Activated CD4-positive, alpha-beta T cell treated with anti-CD3 and anti-CD28 coated beads for 1 hour (primary cell): ENCODE data around the gene CDKN2AIP.
"Not testable (repeated sequence)": the region's sequence is repeated elsewhere in the genome, so short reads cannot be mapped to it uniquely, and the experiment has no call there.

Source experiments
- DNase-seq: peaks from one replicate; pipeline ENCODE4 v3.0.0-alpha.2; 2020

The CDKN2AIP gene

GRCh38 chr4:183416879-183417755, 27.3 kb upstream of the CDKN2AIP start:
- DNase-seq: no peak

DNA sequence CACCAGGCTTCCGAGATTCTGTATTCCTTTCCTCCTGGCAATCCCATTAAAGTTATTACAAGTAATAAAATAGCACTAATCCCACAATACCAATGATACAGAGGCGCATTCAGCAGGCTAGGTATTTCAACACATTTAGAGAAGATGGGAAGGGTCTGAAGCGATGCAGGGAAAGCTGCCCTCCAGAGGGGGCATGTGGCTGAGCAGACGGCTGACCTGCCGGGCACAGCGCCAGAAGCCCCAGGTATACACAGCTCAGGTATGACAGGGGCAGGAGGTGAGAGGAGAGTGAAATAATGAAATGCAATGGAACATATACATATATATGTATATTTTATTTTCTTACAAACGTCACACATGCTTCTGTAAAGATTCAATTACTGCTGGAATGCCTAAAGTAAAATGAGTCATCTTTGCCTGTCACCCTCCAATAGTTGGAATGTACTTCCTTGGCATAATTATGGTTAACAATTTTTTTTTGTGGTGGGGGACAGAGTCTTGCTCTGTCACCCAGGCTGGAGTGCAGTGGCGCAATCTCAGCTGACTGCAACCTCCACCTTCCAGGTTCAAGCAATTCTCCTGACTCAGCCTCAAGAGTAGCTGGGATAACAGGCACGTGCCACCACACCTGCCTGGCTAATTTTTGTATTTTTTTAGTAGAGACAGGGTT, 21.3 kb upstream of the CDKN2AIP start:
- DNase-seq: no peak

DNA sequence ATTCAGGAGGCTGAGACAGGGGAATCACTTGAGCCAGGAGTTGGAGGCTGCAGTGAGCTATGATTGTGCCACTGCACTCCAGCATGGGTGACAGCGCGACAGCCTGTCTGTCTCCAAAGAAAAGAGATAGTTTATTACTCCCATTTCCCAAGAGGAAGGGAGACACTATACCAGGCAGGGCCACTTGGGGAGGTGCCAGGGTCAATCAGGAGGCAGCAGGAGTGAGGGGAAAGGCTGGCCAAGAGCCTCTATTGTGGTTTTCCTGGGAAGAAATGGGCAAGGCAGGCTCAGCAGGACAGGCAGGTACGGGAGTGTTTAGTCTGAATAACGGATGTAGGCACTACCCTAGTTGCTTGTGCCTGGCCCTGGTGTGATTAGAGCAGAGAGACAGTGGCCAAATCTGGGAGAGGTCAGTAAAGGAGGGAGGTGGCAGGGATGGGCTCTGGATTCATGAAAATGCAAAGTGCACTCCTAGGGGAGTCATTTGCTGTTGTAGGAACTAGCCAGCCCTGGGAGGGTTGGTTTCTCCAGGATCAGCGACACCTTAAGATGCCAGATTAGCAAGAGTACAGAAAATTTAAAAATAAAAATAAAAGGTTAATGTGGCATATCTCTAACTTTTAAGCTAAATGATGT, 20.2 kb upstream of the CDKN2AIP start:
- no peak for DNase-seq

DNA sequence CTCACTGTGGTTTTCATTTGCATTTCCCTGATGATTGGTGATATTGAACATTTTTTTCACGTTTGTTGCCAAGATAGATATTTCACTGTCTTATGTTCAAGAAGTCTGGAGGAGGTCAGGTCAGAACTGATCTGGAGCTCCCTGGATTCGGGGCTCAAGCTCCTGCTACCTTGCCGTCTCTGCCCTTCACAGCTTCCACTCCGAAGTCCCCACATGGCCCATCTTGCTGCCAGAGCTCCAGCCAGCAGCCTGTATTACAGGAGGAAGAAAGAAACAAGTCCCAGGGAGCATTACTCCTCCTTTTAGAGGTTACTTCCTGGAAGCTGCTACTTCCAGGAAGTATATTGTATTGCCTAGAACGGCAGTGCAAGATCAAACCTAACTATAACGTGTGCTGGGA, 17.9 kb upstream of the CDKN2AIP start:
- no peak for DNase-seq

- no peak for DNase-seq
Observed at GRCh38 chr4:183429489-183429888, 14.9 kb upstream of the CDKN2AIP start.

- no peak for DNase-seq
Observed at GRCh38 chr4:183430317-183430993, 14.0 kb upstream of the CDKN2AIP start.

- DNase-seq: no peak
Observed at GRCh38 chr4:183430994-183431347, 13.5 kb upstream of the CDKN2AIP start.

DNA sequence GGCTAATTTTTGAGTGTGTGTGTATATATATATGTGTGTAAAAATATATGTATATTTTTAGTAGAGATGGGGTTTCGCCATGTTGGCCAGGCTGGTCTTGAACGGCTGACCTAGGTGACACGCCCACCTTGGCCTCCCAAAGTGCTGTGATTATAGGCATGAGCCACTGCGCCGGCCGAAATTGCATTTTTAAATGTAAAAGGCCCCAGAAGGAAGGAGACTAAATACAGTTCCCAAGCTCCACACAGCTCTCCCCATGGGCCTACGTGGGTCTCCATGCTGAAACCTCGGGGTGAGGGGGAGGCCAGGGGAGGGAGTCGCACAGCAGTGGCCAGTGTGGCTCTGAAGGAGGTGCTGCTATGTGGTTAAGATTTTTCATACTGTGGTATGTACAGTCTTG, 12.8 kb upstream of the CDKN2AIP start:
- DNase-seq: no peak

DNA sequence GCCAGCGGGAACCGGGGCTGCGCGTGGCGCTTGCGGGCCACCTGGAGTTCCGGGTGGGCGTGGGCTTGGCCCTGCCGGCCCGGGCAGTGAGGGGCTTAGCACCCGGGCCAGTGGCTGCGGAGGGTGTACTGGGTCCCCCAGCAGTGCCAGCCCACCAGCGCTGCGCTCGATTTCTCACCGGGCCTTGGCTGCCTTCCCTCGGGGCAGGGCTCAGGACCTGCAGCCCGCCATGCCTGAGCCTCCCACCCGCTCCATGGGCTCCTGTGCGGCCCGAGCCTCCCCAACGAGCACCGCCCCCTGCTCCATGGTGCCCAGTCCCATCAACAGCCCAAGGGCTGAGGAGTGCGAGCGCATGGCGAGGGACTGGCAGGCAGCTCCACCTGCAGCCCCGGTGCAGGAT, 11.3 kb upstream of the CDKN2AIP start:
- DNase-seq: not testable (repeated sequence)

GRCh38 chr4:183434264-183434663, 10.2 kb upstream of the CDKN2AIP start:
- no peak for DNase-seq

DNA sequence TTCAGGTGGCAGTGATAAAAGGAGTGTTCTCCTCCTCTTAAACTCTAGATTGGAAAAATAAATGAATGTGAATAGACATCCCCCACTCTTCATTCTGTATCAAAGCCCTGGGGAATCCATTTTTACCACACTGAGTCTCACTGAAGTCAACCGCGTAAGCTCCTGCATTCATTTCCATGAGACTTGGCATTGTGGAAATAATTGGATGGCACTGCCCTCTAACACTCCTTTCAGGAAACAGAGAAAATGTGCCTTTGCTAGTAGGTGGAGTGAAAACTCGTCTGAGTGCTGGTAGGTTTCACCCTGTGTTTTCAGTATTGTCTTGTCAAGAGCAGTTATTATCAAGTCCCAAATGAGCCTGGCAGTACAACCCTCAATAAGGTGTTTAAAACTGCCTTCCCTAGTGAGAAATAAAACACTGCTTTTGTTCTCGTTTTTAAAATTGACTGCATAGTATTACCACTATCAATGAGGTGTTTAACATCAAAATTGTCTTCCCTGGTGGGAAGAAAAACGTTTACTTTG, 9.7 kb upstream of the CDKN2AIP start:
- DNase-seq: no peak

GRCh38 chr4:183435803-183436202, 8.6 kb upstream of the CDKN2AIP start:
- DNase-seq: no peak

GRCh38 chr4:183436417-183436816, 8.0 kb upstream of the CDKN2AIP start:
- DNase-seq: no peak

- DNase-seq: no peak
Observed at GRCh38 chr4:183437452-183437851, 7.0 kb upstream of the CDKN2AIP start.

DNA sequence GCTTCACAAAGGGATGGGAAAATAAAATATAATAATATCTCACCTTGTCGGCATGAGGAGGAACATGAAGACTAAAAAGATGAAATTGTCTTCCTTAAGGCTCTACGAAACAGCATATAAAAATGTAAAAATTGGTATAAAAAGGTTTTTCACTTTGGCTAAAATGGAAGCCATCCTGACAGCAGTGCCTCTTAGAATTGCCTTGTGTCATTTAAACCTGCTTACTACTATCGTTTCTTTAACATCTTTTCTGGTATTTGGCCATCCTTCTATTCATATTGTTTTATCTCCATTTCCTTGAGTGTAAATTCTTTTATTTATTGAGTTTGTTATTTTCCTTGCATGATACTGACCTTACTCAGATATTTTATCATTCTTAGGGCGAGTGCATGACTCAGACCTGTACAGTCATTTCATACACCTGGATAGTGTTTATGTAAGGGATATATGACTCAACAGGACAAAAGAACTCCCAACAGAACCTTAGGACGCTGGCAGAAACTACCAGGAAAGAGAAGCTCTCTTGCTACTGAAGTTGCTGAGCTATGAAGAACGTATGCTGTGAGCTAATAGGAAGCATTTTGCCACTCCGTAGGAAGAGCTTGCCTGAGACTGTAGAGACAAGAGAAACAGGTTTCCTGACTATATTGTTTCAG, 5.8 kb upstream of the CDKN2AIP start:
- no peak for DNase-seq

GRCh38 chr4:183441276-183441675, 3.2 kb upstream of the CDKN2AIP start:
- DNase-seq: no peak

DNA sequence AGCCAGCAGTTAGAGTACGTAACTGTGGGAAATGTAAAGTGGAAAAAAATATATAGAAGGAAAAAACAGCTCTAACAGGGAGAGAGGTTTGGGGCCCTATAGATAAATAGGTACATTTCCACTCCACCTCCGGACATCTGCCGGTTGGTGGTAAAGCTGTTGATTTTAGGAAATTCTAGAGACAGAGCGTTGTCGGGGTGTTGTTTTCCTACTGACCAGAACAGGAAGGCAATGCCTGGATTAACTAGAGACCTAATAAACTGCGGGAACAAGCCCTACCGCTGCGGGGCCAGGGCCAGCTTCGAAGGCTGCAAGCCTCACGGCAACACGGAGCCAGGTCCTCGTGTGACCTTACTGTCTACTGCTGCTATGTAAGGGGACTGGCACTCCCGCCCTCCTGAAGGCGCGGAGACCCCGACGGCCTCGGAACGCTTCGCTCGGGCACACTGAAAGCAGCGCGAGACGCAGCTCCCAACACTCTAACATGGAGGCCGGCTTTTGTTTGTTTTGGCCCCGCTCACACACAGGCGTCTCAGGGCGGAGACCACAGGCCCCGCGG, 702 bp upstream of the CDKN2AIP start:
- no peak for DNase-seq

DNA sequence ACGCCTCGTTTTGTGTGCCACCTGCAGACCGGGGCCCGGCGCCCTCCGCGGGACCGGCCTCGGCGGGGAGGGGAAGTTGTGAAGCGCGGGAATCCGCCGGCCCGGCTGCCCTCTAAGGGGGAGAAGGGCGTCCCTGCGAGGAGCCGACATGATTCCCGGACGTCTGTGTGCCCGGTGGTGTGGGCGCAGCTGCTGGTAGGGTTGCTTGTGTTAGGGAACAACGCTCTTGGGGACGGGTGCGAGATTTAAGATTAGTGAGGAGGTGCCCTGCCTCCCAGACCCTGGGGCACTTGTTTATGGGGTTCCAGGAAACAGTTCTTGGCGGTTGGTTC, 627 bp downstream of the CDKN2AIP start:
- DNase-seq: no peak

DNA sequence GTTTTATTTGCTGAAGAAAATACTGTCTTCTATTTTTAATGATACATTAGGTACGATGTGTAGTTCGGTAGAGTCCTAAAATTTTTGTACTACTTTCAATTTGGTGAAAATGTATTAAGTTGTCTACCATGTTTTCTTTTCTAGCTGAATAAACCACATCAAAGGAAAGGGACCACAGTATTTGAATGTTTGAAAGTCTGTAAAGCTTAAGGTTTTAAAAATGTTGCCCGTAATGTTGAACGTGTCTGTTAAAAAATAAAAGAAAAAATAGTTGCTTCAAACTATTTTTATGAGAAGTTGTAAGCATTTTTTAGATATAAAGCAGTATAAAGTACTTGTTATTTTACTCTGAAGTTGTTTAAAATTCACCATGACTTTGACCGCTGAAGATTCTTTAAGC, 3.2 kb downstream of the CDKN2AIP start:
- no peak for DNase-seq

GRCh38 chr4:183448436-183448835, 4.0 kb downstream of the CDKN2AIP start:
- DNase-seq: no peak

- no peak for DNase-seq
Observed at GRCh38 chr4:183449193-183449882, 4.9 kb downstream of the CDKN2AIP start.

DNA sequence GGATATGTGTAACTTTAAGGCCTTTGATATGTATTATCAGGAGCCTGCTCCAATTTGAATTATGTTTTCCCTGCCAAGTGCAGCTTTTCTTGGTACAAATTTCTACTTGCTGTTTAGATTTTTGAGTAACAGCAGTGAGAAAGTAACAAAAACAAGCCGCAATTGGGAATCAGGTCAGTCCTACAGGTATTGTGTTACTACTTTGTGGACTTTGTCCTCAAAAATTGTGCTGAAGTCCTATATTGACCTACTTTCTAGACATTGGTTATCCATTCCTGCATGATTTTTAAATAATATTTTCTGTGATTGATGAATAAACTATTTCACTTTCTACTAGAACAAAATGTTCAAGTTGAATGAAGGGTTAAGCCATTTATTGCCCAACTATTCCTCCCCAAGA, 5.7 kb downstream of the CDKN2AIP start:
- DNase-seq: no peak
